Keratinocyte (primary cell): ENCODE data around the gene LMO7. TPM values are rescaled to one million over a fixed set of nuclear protein-coding genes. Genes with fewer than 3 reads are reported as not detected.

Source experiments
- DNase-seq: peaks from one replicate; pipeline ENCODE4 v3.0.0-alpha.2; 2011; ENCODE audit warnings: low read depth, missing footprints, low spot score
- FAIRE-seq: peaks from 2 replicates; lab custom pipeline; 2011; peaks lifted over from hg19 to GRCh38; lab: Jason Lieb, UNC
- H2AFZ ChIP-seq: 2 replicates; pipeline ENCODE4 v1.6.0; 2012; ENCODE audit warnings: low read length, control low read depth, inconsistent platforms; ENCODE audit not compliant: control insufficient read depth
- H3K27ac ChIP-seq: 2 replicates; pipeline ENCODE4 v1.5.1; 2011; ENCODE audit warnings: low read length; ENCODE audit not compliant: control insufficient read depth, insufficient read depth
- H3K27me3 ChIP-seq: 3 replicates; pipeline ENCODE4 v1.6.0; 2011; ENCODE audit warnings: low read length; ENCODE audit not compliant: control insufficient read depth, insufficient read depth; ENCODE audit errors: extremely low read depth
- H3K36me3 ChIP-seq, 2 experiments: 2 replicates in 1 of 2; 3 replicates in 1 of 2; pipeline ENCODE4 v1.5.1; 2011; ENCODE audit warnings: low read length in 2 of 2, mild to moderate bottlenecking in 1 of 2; ENCODE audit not compliant: control insufficient read depth in 2 of 2, insufficient read depth in 2 of 2; ENCODE audit errors: extremely low read depth in 1 of 2
- H3K4me1 ChIP-seq: 3 replicates; pipeline ENCODE4 v1.5.1; 2011; ENCODE audit warnings: low read length; ENCODE audit not compliant: control insufficient read depth, insufficient read depth; ENCODE audit errors: extremely low read depth
- H3K4me2 ChIP-seq: 3 replicates; pipeline ENCODE4 v1.6.0; 2011; ENCODE audit warnings: low read depth, low read length; ENCODE audit not compliant: control insufficient read depth, insufficient read depth; ENCODE audit errors: extremely low read depth
- H3K4me3 ChIP-seq, 3 experiments: fragments of 200-600 bp in 1 of 3; sonication (generic) in 1 of 3; 2 replicates in 2 of 3; 3 replicates in 1 of 3; pipeline ENCODE4 v1.5.1; 2011 to 2016; ENCODE audit warnings: low read length in 3 of 3, mild to moderate bottlenecking in 3 of 3, control low read depth in 2 of 3, inconsistent platforms in 1 of 3, low read depth in 1 of 3, mixed read lengths in 1 of 3, mixed run types in 1 of 3, moderate library complexity in 1 of 3; ENCODE audit not compliant: control insufficient read depth in 2 of 3, insufficient read depth in 2 of 3; ENCODE audit errors: extremely low read depth in 1 of 3
- H3K79me2 ChIP-seq: 2 replicates; pipeline ENCODE4 v1.6.0; 2012; ENCODE audit warnings: low read length; ENCODE audit not compliant: control insufficient read depth, insufficient read depth
- H3K9ac ChIP-seq: 3 replicates; pipeline ENCODE4 v1.6.0; 2011; ENCODE audit warnings: low read length; ENCODE audit not compliant: control insufficient read depth, insufficient read depth; ENCODE audit errors: extremely low read depth
- H3K9me1 ChIP-seq: 3 replicates; pipeline ENCODE4 v1.6.0; 2011; ENCODE audit warnings: low read length; ENCODE audit not compliant: control insufficient read depth, insufficient read depth; ENCODE audit errors: extremely low read depth
- H3K9me3 ChIP-seq: 2 replicates; pipeline ENCODE4 v1.5.1; 2012; ENCODE audit warnings: low read depth, low read length; ENCODE audit not compliant: control insufficient read depth
- H4K20me1 ChIP-seq: 3 replicates; pipeline ENCODE4 v1.6.0; 2011; ENCODE audit warnings: low read length; ENCODE audit not compliant: control insufficient read depth, insufficient read depth; ENCODE audit errors: extremely low read depth
- EZH2 ChIP-seq: IDR thresholded peaks from one replicate; pipeline ENCODE4 v1.6.1; 2012; ENCODE audit warnings: inconsistent platforms, mild to moderate bottlenecking, low read length, moderate library complexity
- dilution Hi-C: fragments of 300-500 bp; cut with MboI; formaldehyde crosslinking; loops from one replicate; pipeline ENCODE4 v1.7.0; 2020; ENCODE audit warnings: low sequenced_read_pairs; ENCODE audit not compliant: extremely low pct_ligation_motif_present
- polyA plus RNA-seq, 5 experiments: library from polyadenylated mRNA; depleted of rRNA in 3 of 5; stranded (reverse) in 3 of 5; stranded (forward) in 1 of 5; unstranded in 1 of 5; fragments of >200 nt; gene quantifications; 1 replicate in 1 of 5; 2 replicates in 3 of 5; 3 replicates in 1 of 5; pipeline versions ENCODE4 v1.2.1 to v1.2.3, GENCODE V29; 2011 to 2012; ENCODE audit warnings: missing spikeins in 2 of 5, low read depth in 1 of 5, low replicate concordance in 1 of 5
- TF ChIP-seq, protein P1 (sequence below), 3 experiments: IDR thresholded peaks in 1 of 3; conservative IDR thresholded peaks in 1 of 3; optimal IDR thresholded peaks in 1 of 3; 2 replicates in 2 of 3; 3 replicates in 1 of 3; pipeline versions ENCODE3 to v1.5.1; 2011; ENCODE audit warnings: low read length in 3 of 3, mild to moderate bottlenecking in 3 of 3, moderate library complexity in 2 of 3, control low read depth in 1 of 3, inconsistent platforms in 1 of 3; ENCODE audit not compliant: insufficient read depth in 2 of 3; ENCODE audit errors: extremely low read depth in 1 of 3

Gene LMO7
- polyA plus RNA-seq, 1 donor (not counting 4 experiments of a cell fraction or from before 2014, with no cell fraction given): 8.9 TPM

- Histone ChIP-seq H3K9me1 (no peaks in the 10 kb centered on the region), H3K36me3 (no peaks in the 10 kb centered on the region), H3K27me3 (no peaks in the 10 kb centered on the region), H3K9ac (no peak overlapping the region), H3K79me2 (no peaks in the 10 kb centered on the region), H3K9me3 (no peaks in the 10 kb centered on the region), H3K4me2 (no peak overlapping the region), H3K27ac (no peak overlapping the region), H2AFZ (no peak overlapping the region), H3K4me3 (no peak overlapping the region), H4K20me1 (no peaks in the 10 kb centered on the region), H3K4me1 (no peaks in the 10 kb centered on the region)
- FAIRE-seq (no peak), DNase-seq (no peak)
- dilution Hi-C loops: no loop called here
- TF ChIP-seq EZH2: no peak
- TF ChIP-seq, protein P1, sequence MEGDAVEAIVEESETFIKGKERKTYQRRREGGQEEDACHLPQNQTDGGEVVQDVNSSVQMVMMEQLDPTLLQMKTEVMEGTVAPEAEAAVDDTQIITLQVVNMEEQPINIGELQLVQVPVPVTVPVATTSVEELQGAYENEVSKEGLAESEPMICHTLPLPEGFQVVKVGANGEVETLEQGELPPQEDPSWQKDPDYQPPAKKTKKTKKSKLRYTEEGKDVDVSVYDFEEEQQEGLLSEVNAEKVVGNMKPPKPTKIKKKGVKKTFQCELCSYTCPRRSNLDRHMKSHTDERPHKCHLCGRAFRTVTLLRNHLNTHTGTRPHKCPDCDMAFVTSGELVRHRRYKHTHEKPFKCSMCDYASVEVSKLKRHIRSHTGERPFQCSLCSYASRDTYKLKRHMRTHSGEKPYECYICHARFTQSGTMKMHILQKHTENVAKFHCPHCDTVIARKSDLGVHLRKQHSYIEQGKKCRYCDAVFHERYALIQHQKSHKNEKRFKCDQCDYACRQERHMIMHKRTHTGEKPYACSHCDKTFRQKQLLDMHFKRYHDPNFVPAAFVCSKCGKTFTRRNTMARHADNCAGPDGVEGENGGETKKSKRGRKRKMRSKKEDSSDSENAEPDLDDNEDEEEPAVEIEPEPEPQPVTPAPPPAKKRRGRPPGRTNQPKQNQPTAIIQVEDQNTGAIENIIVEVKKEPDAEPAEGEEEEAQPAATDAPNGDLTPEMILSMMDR (optimal IDR thresholded peaks at IDR 0.05 in 1 of 3, IDR thresholded peaks at IDR 0.05 in 1 of 3, conservative IDR thresholded peaks at IDR 0.05 in 1 of 3; ENCODE audit: extremely low read depth in 1 of 3, insufficient read depth in 2 of 3, low read length in 3 of 3): no peak
These were observed 20.4 kb downstream of the LMO7 start for GRCh38 chr13:75656425-75656989.

GRCh38 chr13:75657111-75657510 is 21.0 kb downstream of the LMO7 start:
- Histone ChIP-seq H4K20me1 (no peaks in the 10 kb centered on the region), H3K27ac (no peak overlapping the region), H3K36me3 (no peaks in the 10 kb centered on the region), H3K9me3 (no peaks in the 10 kb centered on the region), H3K9me1 (no peaks in the 10 kb centered on the region), H3K9ac (no peak overlapping the region), H3K79me2 (no peaks in the 10 kb centered on the region), H3K4me2 (no peak overlapping the region), H3K4me1 (no peaks in the 10 kb centered on the region), H3K4me3 (no peak overlapping the region), H3K27me3 (no peaks in the 10 kb centered on the region), H2AFZ (no peak overlapping the region)
- FAIRE-seq (no peak), DNase-seq (no peak)
- dilution Hi-C loops: no loop called here
- TF ChIP-seq EZH2: no peak
- TF ChIP-seq, protein P1 (optimal IDR thresholded peaks at IDR 0.05 in 1 of 3, IDR thresholded peaks at IDR 0.05 in 1 of 3, conservative IDR thresholded peaks at IDR 0.05 in 1 of 3; ENCODE audit: extremely low read depth in 1 of 3, insufficient read depth in 2 of 3, low read length in 3 of 3): no peak
